ENCODE measurements around the gene HCST. TPM values are rescaled to one million over a fixed set of nuclear protein-coding genes. Genes with fewer than 3 reads are reported as not detected.

Gene HCST
- total and polyA plus RNA-seq, 7 donors = 1.1 to 4.7 (median 3.5) TPM

- H3K4me3 ChIP-seq = peak overlapping the region; percentile 15
- DNase-seq (no peak), ATAC-seq (no peak)
- no peaks in the 10 kb centered on the region for H3K36me3 ChIP-seq (ENCODE audit: insufficient read depth in 1 of 2, low read depth in 1 of 2)
- no peaks in the 10 kb centered on the region for H3K9me3 ChIP-seq
- peaks cover 0 to 2% (median 0%) of the 10 kb centered on the region in 3 donors for H3K27me3 ChIP-seq (ENCODE audit: insufficient read depth in 3 of 3, low read length in 2 of 3)
- H3K4me1 ChIP-seq = no peaks in the 10 kb centered on the region
- no peak overlapping the region for H3K27ac ChIP-seq
- intact Hi-C loops (cut with DNase I) = no loop called here
- no peak for TF ChIP-seq CTCF (IDR thresholded peaks at IDR 0.05)
- WGBS, 3 donors = 35 to 51% (median 50%) methylated on average over 6 of the region's 6 CpGs
These were observed 2.9 kb downstream of the HCST start for GRCh38 chr19:35905178-35905727.

GRCh38 chr19:35907377-35907745 is 5.0 kb downstream of the HCST start:
- intact Hi-C loops (cut with DNase I) = no loop called here
- H3K4me1 ChIP-seq = no peaks in the 10 kb centered on the region
- no peak for ATAC-seq
- H3K9me3 ChIP-seq = no peaks in the 10 kb centered on the region
- H3K27ac ChIP-seq = no peak overlapping the region
- H3K27me3 ChIP-seq (ENCODE audit: insufficient read depth in 3 of 3, low read length in 2 of 3) = peaks cover 0 to 2% (median 0%) of the 10 kb centered on the region in 3 donors
- DNase-seq = no peak
- no peaks in the 10 kb centered on the region for H3K36me3 ChIP-seq (ENCODE audit: insufficient read depth in 1 of 2, low read depth in 1 of 2)
- no peak for TF ChIP-seq CTCF (IDR thresholded peaks at IDR 0.05)
- WGBS, 3 donors = 35 to 40% (median 39%) methylated on average over 12 of the region's 12 CpGs
- peak overlapping the region; percentile 42 for H3K4me3 ChIP-seq

- no peaks in the 10 kb centered on the region for H3K36me3 ChIP-seq (ENCODE audit: insufficient read depth in 1 of 2, low read depth in 1 of 2)
- no peaks in the 10 kb centered on the region for H3K9me3 ChIP-seq
- DNase-seq = peak in 1 of 2 donors; percentile 67
- H3K4me1 ChIP-seq = no peaks in the 10 kb centered on the region
- TF ChIP-seq CTCF (IDR thresholded peaks at IDR 0.05) = no peak
- WGBS, 3 donors = 52 to 62% (median 52%) methylated on average over 9 of the region's 9 CpGs
- peak in 1 of 4 donors; percentile 42 for ATAC-seq
- no peak within 1 kb of the TSS for H3K27ac ChIP-seq
- H3K27me3 ChIP-seq (ENCODE audit: insufficient read depth in 3 of 3, low read length in 2 of 3) = no peaks in the 10 kb centered on the region
- intact Hi-C loops (cut with DNase I) = no loop called here
- H3K4me3 ChIP-seq = peak within 1 kb of the TSS; percentile 42
These were observed 5.7 kb downstream of the HCST start, which contains the start of gene TYROBP for GRCh38 chr19:35908010-35908441. TYROBP (minus strand) TSS chr19:35908295; CDS start chr19:35908228, 67 bp downstream.

- 53 to 66% (median 54%) methylated on average over 10 of the region's 10 CpGs for WGBS, 3 donors
- intact Hi-C loops (cut with DNase I) = no loop called here
- DNase-seq = peak; percentile 72 to 84
- Histone ChIP-seq H3K9me3 (no peaks in the 10 kb centered on the region), H3K27ac (no peak overlapping the region), H3K4me1 (no peaks in the 10 kb centered on the region), H3K27me3 (ENCODE audit: insufficient read depth in 3 of 3, low read length in 2 of 3) (no peaks in the 10 kb centered on the region), H3K4me3 (no peak overlapping the region), H3K36me3 (ENCODE audit: insufficient read depth in 1 of 2, low read depth in 1 of 2) (no peaks in the 10 kb centered on the region)
- ATAC-seq = peak; percentile 53 to 70 (median 59)
- TF ChIP-seq CTCF (IDR thresholded peaks at IDR 0.05) = no peak
These were observed 6.8 kb downstream of the HCST start for GRCh38 chr19:35908973-35909683.

Data from psoas muscle (tissue), 8 donors.